HG03342 (cell line): ENCODE data around the gene UNC50.

Experiments
- ATAC-seq: cut with Tn5 transposase; IDR thresholded peaks from one replicate; pipeline ENCODE4 v1.9.1; 2021; ENCODE audit warnings: mild to moderate bottlenecking, moderate library complexity; ENCODE audit not compliant: unreplicated experiment

The UNC50 gene

GRCh38 chr2:98608116-98608961 lies at the start of gene UNC50, which contains the start of gene COA5:
TSS of gene UNC50 (plus strand) at chr2:98608589. CDS start at chr2:98609760, 1,171 bp downstream.
TSS of gene COA5 (minus strand) at chr2:98608512. CDS start at chr2:98608405, 107 bp downstream.
- peak; percentile 87 for ATAC-seq

GRCh38 chr2:98558852-98559530 lies 49.4 kb upstream of the UNC50 start:
- ATAC-seq: no peak

- no peak for ATAC-seq
These were observed 48.8 kb upstream of the UNC50 start for GRCh38 chr2:98559581-98559980.

GRCh38 chr2:98560256-98560771 lies 48.1 kb upstream of the UNC50 start:
- no peak for ATAC-seq

- ATAC-seq: no peak
These were observed 47.4 kb upstream of the UNC50 start for GRCh38 chr2:98561018-98561417.

GRCh38 chr2:98561902-98562695 lies 46.3 kb upstream of the UNC50 start:
- no peak for ATAC-seq

GRCh38 chr2:98563394-98563793 lies 45.0 kb upstream of the UNC50 start:
- ATAC-seq: no peak

GRCh38 chr2:98564541-98565132 lies 43.8 kb upstream of the UNC50 start:
- ATAC-seq: no peak

- ATAC-seq: no peak
These were observed 43.0 kb upstream of the UNC50 start for GRCh38 chr2:98565286-98565860.

GRCh38 chr2:98565941-98566340 lies 42.4 kb upstream of the UNC50 start:
- ATAC-seq: no peak

- no peak for ATAC-seq
These were observed 40.0 kb upstream of the UNC50 start for GRCh38 chr2:98568161-98568956.

GRCh38 chr2:98569197-98569793 lies 39.1 kb upstream of the UNC50 start:
- ATAC-seq: peak; percentile 59

GRCh38 chr2:98569915-98570314 lies 38.5 kb upstream of the UNC50 start:
- ATAC-seq: no peak

GRCh38 chr2:98570356-98570755 lies 38.0 kb upstream of the UNC50 start:
- ATAC-seq: no peak

- ATAC-seq: no peak
These were observed 37.2 kb upstream of the UNC50 start for GRCh38 chr2:98571121-98571701.

- ATAC-seq: no peak
These were observed 36.6 kb upstream of the UNC50 start for GRCh38 chr2:98571796-98572195.

GRCh38 chr2:98572211-98572610 lies 36.2 kb upstream of the UNC50 start:
- ATAC-seq: no peak

GRCh38 chr2:98572676-98573075 lies 35.7 kb upstream of the UNC50 start:
- no peak for ATAC-seq

- ATAC-seq: no peak
These were observed 35.0 kb upstream of the UNC50 start for GRCh38 chr2:98573426-98573825.
